Hepatocyte (in vitro differentiated cells): ENCODE results near the gene SMIM9.

Source experiments
- EZH2 ChIP-seq: fragments of 200-600 bp; sonication (generic); IDR thresholded peaks from 2 replicates; pipeline ENCODE4 v1.6.1; 2016; ENCODE audit warnings: antibody characterized with exemption, mild to moderate bottlenecking, borderline replicate concordance
- EZH2phosphoT487 ChIP-seq: fragments of 200-600 bp; sonication (generic); IDR thresholded peaks from one replicate; pipeline ENCODE4 v1.6.1; 2018; ENCODE audit warnings: antibody characterized with exemption, mild to moderate bottlenecking, low read depth, moderate library complexity; ENCODE audit not compliant: unreplicated experiment, severe bottlenecking

GRCh38 chrX:154818916-154819770 is 15.3 kb downstream of the SMIM9 start:
- no peak for TF ChIP-seq EZH2
- TF ChIP-seq EZH2phosphoT487, result no peak
